Activated CD4-positive, alpha-beta T cell treated with anti-CD3 and anti-CD28 coated beads, Interleukin-2, Interleukin-6, amounts not matched to agents 100 ng/mL and 50 ng/mL, durations not matched to agents 16 hours and 8 hours (primary cell): ENCODE measurements around the gene PATL1.
"Not testable (repeated sequence)": the region's sequence is repeated elsewhere in the genome, so short reads cannot be mapped to it uniquely, and the experiment has no call there.

Experiments used
- DNase-seq: peaks from one replicate; pipeline ENCODE4 v3.0.0-alpha.2; 2020

The PATL1 gene

DNA sequence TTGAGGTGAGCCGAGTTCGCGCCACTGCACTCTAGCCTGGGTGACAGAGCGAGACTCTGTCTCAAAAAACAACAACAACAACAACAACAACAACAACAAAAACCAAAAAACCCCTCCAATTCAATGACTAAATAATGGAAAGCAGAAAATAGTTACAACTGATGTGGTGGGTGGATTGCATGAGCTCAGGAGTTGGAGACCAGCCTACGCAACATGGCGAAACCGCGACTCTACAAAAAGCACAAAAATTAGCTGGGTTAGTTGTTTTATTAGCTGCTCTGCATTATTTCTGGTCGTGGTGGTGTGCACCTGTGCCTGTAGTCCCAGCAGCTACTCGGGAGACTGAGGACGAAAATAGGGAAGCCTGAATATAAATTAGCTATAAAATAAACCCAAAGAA, 2.6 kb upstream of the PATL1 start:
- DNase-seq: no peak

DNA sequence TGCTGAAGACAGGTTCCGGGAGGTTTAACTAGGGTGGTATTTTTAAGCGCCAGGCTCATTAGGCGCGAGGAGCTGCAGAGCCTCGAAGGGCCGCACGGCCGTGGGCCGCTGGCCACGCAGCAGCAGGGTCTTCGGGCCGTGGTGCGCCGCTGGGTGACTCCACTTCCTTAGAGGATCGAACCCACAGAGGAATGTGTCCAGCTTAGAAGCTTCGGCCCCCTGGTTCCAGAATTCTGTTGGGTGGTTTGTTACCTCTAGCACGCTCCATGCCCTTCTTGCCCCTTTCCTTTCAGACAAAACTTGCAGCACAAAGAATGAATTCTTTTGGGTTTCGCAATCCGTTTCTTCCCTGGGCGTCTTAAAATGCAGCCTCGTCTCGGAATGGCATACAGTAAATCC, 773 bp upstream of the PATL1 start:
- DNase-seq: no peak

DNA sequence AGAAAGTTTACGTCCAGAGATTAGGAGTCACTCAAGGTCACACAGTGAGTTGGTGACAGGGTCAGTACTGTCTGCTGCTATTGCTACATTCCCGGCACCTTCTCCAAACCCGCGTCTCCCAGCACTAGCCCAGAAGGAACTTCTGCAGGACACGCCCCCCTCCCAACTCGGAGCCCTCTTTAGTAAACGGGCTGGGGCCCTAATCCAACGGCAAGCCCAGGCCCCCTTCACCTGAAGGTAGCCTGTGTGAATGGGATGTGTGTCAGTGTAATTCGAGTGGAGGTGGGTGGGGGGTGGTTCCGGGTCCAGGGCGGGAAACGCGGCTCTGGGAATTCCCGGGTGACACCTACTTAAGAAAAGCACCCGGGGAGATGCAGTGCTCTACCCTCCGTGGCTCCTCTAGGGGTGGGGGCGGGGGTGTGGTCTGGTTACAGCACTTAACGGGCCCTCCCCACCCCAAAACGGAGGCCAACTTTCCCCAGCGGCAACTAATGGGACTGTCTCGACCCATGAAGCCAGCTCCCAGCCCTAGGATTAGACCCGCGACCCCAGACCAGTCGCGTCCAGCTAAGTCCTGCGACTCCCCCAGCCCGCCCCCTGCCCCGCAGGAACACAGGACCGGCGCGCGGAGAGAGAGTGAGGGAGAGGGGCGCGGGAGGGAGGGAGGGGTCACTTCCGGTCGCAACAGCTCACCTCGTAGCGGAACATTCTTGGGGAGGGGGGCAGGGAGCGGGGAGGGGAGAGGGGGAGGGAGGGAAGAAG, 468 bp downstream of the PATL1 start:
- peak; percentile 53 for DNase-seq

DNA sequence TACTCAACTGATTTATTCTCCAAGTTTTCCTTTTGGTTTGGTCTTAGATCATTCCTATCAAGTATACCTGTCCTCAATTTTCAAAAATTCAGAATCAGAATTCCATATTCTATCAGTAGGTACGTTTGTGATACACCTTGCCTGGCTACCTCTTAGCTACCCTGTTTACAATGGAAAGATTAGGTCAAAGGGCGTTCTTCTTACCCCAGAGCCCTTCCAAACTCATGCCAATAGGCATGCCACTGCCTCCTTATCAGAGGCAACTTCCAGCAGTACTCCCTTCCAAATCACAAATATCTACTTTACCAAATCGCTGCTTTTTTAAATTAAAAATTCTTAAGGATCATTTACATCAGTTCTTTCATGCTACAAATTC, 1.0 kb downstream of the PATL1 start:
- no peak for DNase-seq

DNA sequence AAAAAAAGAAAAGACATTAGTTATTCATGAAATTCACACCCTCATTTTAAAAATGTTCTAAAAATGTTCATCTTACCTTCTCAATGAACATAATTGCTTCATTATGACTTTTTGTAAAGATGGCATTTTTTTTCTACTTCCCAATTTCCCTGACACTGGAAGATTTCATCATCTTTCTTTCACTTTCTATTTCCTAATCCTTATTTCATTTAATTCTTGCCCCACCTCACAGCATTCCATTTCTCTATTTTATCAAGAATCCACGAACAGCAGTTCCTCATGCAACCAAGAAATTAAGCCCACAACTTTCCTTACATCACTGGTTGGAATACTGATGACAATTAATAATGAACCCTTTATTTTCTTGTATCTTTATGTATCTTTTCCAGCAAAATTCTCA, 1.9 kb downstream of the PATL1 start:
- no peak for DNase-seq

DNA sequence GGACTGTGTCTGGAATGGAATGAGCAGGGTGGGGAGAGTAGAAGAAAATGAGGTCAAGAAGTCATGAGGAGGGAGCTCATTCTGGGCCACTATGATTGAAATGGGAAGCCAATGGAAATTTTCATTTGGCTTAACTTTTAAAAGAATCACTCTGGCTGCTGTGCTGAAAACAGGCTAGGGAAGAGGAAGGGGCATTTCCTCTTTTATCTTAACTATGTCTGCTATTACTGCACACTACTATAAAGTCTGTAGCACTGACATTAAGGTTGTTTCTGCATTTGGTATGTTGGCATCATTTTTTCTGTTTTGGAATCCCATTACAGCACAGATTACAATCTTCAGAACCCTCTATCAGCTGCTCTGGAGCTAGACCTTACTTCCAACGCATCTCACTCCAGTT, 8.2 kb downstream of the PATL1 start:
- no peak for DNase-seq

DNA sequence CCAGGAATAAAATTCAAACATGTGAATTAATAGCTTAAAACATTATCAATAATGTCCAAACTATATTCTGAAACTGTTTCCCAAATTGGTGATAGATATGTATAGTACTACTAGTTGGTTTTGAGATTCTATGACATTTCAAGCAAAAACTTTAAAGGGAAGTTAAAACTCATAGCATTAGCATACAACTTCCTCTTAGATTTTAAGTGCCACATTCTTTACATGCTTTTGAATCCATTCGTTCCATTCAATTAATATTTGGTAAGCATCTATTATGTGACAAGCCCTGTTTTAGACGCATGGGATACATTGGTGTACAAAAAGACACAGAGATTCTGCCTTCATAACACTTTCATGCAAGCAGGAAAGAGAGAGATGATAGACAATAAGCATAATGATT, 8.9 kb downstream of the PATL1 start:
- DNase-seq: no peak

DNA sequence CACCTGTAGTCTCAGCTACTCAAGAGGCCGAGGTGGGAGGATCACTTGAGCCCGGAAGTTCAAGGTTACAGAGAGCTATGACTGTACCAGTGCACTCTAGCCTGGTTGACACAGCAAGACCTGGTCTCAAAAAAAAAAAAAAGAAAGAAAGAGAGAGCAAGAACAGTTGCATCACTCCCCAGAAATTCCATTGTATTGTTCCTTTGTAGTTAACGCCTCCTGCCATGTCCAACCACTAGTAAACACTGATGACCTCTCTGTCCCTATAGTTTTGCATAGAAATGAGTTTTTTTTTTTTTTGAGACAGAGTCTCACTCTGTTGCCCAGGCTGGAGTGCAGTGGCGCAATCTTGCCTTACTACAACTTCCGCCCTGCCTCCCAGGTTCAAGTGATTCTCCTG, 10.8 kb downstream of the PATL1 start:
- DNase-seq: no peak

DNA sequence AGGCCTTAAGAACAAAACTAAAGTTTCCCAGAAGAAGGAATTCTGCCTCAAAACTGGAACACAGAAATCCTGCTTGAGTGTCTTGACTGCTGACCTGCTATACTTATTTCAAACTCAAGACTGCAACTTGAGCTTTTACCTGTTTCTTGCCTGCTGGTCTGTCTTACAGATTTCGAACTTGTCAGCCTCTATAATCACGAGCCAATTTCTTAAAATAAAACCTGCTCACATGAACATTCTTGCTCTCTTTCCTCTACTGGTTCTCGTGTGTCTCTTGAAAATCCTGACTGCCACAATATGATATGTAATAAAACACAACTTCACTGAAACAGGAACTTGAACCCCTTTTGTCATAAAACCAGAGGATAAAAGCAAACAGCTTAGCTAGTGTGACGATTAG, 13.9 kb downstream of the PATL1 start:
- DNase-seq: no peak

DNA sequence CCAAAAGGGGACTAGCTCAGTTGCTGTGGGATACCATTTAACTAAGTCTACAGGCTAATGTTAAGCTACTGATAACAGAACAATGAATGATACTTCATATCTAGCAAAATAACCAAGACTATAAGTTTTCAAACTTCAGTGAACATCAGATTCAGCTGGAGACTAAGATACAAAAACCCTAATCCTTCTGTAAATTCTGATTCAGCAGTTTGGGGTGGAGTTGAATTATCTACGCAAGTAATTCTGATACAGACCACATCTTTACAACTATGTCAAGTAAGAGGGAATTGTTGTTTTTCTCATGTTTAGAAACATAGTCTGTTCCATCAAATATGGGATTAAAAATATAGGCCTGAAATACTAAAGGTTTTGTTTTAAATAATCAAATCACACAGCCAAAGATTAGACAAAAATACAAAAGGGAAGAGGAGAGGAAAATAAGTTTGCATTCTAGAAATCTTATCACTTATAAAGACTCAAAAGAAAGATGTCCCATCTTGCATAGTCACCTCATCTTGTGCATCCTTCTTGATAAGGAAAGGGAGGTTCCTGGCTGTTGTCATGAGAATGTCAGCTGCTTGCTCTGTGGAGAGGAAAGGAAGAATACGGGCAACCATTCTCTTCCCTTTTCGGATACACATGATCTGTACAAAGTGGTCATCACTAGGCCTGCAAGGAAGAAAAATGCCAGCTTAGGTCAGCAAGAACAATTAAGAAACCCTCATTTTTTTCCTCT, 21.4 kb downstream of the PATL1 start:
- DNase-seq: no peak

DNA sequence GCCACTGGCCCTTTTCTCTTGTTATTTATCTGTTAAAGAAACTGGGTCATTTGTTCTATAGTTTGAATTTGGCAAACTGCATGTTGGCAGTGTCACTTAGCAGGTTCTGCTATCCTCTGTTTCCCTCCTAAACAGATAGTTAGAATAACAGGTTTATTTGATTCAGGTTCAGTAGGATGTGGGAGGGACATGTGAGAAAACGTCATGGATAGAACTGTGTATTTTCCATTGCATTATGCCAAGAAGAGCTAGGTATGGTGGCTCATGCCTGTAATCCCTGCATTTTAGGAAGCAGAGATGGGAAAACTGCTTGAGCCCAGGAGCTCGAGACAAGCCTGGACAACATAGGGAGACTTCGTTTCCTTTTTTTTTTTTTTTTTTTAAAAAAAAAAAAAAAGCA, 24.3 kb downstream of the PATL1 start:
- DNase-seq: no peak

DNA sequence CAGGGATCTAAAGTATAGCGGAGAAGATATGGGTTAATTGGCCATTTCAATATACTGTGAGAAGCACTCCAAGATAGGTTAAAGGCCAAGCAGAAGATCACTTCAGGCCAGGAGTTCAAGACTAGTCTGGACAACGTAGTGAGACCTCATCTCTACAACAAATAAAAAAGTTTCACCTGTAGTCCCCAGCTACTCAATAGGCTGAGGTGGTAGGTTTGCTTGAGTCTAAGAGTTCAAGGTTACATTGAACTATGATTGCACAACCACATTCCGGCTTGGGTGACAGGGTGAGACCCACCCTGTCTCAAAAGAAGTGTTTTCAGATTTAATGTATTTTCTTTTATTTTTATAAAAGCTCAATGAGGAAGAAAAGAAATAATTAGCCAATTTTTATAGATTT, 25.4 kb downstream of the PATL1 start:
- no peak for DNase-seq

DNA sequence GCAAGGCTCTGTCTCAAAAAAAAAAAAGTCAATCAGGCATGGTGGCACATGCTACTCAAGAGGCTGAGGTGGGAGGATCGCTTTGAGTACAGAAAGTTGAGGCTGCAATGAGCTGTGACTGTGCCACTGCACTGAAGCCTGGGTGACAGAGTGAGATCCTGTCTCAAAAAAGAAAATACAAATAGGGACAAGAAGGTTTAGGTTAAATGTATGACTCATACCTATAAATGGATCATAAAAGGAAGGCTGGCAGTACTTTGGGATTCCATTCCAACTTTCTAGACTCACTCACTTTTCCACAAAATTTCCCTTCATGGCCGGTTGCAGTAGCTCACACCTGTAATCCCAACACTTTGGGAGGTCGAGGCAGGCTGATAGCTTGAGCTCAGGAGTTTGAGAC, 27.7 kb downstream of the PATL1 start:
- no peak for DNase-seq

DNA sequence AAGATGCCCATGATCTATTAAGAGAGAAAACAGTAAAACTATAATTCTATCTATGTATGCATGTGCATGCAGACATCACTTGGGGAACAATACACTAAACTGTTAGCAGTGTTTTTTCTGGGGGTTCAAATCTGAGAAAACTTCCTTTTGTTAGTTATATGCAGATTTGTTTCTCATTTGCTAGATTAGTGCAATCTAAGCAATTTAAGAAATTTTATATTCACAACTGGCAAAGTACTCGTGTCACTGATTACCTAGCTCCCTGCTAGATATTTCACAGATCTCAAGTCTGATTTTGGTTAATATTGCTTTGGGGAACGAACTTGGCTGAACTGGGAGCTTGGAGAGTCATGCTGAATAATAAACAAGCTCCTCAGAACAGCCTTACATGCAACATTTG, 38.3 kb downstream of the PATL1 start:
- no peak for DNase-seq

DNA sequence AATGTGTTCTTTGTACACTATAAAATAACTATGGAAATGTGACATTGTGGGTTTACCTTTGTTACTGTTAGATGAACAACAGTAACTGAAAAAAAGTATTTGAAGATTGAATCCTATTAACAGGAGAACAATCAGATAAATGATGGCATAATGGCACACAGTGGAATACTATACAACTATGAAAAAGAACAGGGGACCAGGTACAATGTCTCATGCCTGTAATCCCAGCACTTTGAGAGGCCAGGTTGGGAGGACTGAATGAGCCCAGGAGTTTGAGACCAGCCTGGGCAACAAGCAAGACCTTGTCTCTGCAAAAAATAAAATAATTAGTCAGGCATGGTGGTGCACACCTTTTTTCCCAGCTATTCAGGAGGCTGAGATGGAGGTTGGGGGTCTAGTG, 38.8 kb downstream of the PATL1 start:
- DNase-seq: no peak

DNA sequence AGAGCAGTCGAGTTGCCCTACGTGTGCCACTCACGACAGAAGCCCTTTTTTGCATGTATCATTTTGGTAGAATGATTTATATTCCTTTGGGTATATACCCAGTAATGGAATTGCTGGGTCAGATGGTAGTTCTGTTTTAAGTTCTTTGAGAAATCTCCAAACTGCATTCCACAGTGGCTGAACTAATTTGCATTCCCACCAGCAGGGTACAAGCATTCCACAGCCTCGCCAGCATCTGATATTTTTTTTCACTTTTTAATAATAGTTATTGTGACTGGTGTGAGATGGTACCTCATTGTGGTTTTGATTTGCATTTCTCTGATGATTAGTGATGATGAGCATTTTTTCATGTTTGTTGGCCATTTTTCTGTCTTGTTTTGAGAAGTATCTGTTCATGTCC, 41.9 kb downstream of the PATL1 start:
- not testable (repeated sequence) for DNase-seq

DNA sequence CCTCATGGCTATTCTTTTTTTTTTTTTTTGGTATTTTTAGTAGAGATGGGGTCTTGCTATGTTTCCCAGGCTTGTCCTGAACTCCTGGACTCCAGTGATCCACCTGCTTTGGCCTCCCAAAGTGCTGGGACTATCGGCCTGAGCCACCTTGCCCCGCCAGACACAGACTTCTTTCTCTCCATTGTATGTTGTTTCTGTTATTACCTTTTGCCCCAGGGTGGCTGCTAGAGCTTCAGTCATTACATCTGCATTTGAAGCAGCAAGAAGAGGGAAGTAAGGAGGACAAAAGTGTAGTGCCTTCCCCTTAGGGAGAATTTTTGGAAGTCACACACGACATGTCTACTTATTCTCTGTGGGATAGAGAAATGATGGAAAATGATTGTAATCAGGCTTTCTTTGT, 43.1 kb downstream of the PATL1 start:
- DNase-seq: no peak

DNA sequence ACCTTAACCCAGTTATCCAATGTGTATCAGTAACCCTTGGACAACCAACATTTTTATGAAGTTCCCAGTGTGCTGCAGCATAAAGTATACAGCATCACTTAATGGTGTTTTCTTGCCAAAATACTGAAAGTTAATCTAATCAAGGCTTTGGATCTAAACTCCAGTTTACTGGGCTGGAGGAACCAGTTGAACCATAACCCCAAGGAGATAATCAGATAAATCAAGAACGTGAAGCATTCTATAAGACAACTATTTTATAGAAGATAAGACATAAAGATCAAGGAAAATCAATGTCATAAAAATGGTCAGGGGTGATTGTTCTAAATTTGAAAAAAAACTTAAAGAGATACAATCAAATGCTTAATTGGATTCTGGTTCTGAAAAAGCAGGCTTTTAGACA, 51.0 kb downstream of the PATL1 start:
- DNase-seq: no peak

DNA sequence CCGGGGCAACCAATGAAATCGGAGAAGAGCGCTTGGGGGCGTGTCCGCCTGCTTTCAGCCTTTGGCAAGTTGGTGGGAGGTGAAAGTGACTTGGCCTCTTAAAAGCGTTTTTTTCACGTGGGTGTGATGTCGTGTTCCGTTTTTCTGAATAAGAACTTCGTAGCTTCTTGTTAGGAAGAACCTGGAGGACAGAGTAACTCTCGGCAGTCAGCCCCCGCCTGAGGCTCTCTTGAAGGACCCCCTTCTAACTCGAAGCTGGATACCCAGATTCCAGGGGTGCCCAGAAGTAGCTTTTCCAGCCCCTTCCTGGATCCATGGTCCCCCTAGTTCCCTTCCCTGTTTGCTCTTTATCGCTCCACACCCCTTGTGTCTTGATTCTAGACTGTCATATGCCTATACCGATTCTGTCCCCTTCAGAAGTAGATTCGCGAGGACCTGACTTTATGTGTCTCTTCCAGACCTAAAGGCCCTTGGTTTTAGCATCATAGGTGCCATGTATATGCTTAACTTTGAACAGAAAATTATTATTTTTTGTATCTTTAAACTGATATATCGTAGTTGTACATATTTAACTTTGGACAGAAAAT, 52.3 kb downstream of the PATL1 start:
- no peak for DNase-seq

DNA sequence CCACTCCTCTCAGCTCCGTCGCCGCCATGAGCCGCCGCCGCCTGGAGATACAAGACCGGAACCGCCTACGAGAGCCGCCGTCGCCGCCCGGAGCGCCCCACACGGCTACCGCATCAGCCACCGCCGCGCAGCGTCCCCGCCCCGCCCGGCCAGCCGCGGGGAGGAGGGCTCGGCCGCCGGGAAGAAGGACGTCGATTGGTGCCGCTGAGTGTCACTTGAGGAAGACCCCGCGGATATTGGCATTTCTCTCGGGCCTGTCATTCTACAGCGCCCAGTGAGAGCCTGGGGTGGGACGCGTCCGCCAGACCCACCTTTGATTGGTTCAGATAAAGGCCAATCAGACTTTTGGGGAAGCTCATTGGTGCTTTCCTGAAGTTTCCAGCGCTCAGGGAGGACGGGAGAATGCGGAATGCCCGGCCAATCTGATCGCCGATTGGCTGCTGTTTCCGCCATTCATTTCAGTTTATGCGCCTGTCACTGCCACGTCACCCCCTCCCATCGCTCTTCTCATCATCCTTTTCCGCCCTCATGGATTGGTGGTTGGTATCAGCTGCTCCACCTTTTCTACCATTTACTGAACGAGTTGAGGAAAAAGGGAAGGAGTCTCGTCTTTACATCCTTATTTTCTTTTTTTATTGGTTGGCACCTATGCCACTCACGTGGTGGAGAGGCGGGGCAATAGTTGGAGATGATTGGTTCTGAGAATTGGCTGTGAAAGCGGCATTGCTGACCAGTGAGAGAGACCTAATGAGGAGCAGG, 53.0 kb downstream of the PATL1 start, which contains the start of gene OSBP:
Gene OSBP, minus strand, starts transcription at position 138 of the 759 bp plus-strand sequence. Its CDS starts 110 bp downstream, at position 28.
- peak; percentile 99 for DNase-seq

DNA sequence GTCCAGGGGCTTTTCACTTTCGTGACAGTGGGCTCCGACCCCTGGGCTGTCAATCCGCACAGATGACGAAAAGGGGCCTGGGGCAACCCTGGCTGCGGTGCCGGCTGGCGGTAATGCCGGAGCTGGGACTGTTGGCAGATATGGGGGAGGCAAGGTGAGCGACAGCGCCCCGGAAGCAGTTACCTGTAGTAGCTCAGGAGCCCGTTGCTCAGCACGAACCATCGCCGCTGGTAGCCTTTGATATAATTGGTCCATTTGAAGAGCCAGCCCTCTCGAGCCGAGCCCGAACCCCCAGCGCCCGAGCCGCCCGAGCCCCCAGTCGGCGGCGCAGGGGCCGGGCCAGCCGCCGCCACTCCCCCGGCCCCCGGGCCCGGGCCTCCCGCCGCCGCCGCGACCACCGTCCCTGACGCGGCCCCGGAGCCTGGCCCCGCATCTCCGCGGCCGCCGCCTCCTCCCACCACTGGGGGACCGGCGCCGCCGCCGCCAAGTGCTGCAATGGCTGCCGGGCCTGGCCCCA, 53.7 kb downstream of the PATL1 start:
- DNase-seq: peak; percentile 66

DNA sequence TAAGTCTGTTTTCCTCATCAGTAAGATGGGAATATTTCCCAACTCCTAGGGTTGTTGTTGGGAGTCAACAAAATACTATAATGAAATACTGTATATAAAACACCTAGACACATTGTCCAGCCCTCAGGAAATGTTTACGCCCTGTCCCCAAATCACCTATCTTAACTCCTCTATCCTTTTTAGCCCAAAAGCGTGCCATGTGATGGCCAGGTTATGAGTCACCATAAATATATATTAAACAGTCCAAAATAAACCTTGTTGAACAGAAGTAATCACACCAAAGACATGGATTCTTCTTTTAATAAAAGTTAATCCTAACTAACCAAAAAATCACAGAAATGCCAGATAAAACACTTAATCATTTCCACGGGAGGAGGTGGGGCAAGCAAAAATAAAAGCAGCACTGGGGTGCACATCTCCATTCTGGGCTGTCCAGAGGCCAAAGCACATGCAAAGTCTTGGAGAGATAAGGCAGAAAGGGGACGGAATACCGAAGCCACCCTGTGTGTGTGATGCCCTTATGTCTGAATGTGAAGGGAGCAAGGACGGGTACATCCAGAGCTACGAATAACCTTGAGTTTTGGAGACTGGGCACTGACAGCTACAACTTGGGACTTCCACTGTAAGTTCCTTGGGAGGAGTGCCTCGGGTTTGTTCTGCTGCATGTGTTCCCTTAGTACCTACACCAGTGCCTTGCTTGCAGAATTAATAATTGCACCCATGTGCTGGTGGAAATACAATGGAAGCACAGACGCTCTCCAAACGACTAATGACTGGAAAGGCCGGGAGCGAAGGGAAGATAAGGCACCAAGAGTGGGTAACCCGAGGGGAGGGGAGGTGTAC, 54.3 kb downstream of the PATL1 start:
- no peak for DNase-seq
